HL-60/S4 treated with retinoic acid at 250 ng/mL for 4 days and 3 days (cell line): ENCODE data around the gene LRPAP1.

Source experiments
- in situ Hi-C: fragments of 300-500 bp; cut with MboI; formaldehyde crosslinking; loops from 2 replicates; pipeline ENCODE4 v1.7.0; 2022; ENCODE audit warnings: low sequenced_read_pairs

LRPAP1 gene

GRCh38 chr4:3533423-3533820 is 1.2 kb upstream of the LRPAP1 start:
- in situ Hi-C loops, result no loop called here

- in situ Hi-C loops, result no loop called here
Observed at GRCh38 chr4:3532751-3533422, 665 bp upstream of the LRPAP1 start.

- in situ Hi-C loops, result no loop called here
Observed at GRCh38 chr4:3531318-3531878, 824 bp downstream of the LRPAP1 start.

- in situ Hi-C loops, result no loop called here
Observed at GRCh38 chr4:3530663-3531254, 1.5 kb downstream of the LRPAP1 start.

- in situ Hi-C loops, result no loop called here
Observed at GRCh38 chr4:3530051-3530450, 2.2 kb downstream of the LRPAP1 start.

GRCh38 chr4:3529363-3529762 is 2.9 kb downstream of the LRPAP1 start:
- in situ Hi-C loops, result no loop called here

GRCh38 chr4:3527914-3528876 is 4.0 kb downstream of the LRPAP1 start:
- in situ Hi-C loops, result no loop called here

GRCh38 chr4:3527101-3527913 is 4.9 kb downstream of the LRPAP1 start:
- in situ Hi-C loops, result no loop called here

GRCh38 chr4:3526456-3526855 is 5.8 kb downstream of the LRPAP1 start:
- in situ Hi-C loops, result no loop called here

GRCh38 chr4:3525532-3526430 is 6.4 kb downstream of the LRPAP1 start:
- in situ Hi-C loops, result no loop called here

- in situ Hi-C loops, result no loop called here
Observed at GRCh38 chr4:3524920-3525319, 7.3 kb downstream of the LRPAP1 start.

GRCh38 chr4:3524349-3524748 is 7.9 kb downstream of the LRPAP1 start:
- in situ Hi-C loops, result no loop called here

GRCh38 chr4:3523628-3524221 is 8.5 kb downstream of the LRPAP1 start:
- in situ Hi-C loops, result no loop called here

GRCh38 chr4:3523146-3523627 is 9.0 kb downstream of the LRPAP1 start:
- in situ Hi-C loops, result no loop called here

- in situ Hi-C loops, result no loop called here
Observed at GRCh38 chr4:3522651-3523050, 9.6 kb downstream of the LRPAP1 start.

- in situ Hi-C loops, result no loop called here
Observed at GRCh38 chr4:3522326-3522640, 9.9 kb downstream of the LRPAP1 start.

- in situ Hi-C loops, result no loop called here
Observed at GRCh38 chr4:3521621-3522325, 10.4 kb downstream of the LRPAP1 start.

GRCh38 chr4:3520796-3521600 is 11.2 kb downstream of the LRPAP1 start:
- in situ Hi-C loops, result no loop called here
